CD14-positive monocyte (primary cell): ENCODE data around the gene ARFGAP1. TPM values are rescaled to one million over a fixed set of nuclear protein-coding genes. Genes with fewer than 3 reads are reported as not detected.
A peak's percentile ranks its signal among the peaks of the same experiment; 100 is the strongest.

ENCODE experiments used
- DNase-seq, 3 donors: peaks; one replicate each; pipeline ENCODE4 v3.0.0-alpha.2; 2011 to 2022
- H2AFZ ChIP-seq: 2 replicates; pipeline ENCODE4 v1.6.0; 2012; ENCODE audit warnings: mild to moderate bottlenecking, low read depth, low read length, inconsistent platforms; ENCODE audit not compliant: insufficient read depth, poor library complexity, severe bottlenecking
- H3K27ac ChIP-seq, 2 donors: 1 replicate in 1 of 2; 2 replicates in 1 of 2; pipeline ENCODE4 v1.5.1; 2012 to 2013; ENCODE audit warnings: low read length in 2 of 2, control low read depth in 1 of 2, inconsistent platforms in 1 of 2, low read depth in 1 of 2, mild to moderate bottlenecking in 1 of 2
- H3K27me3 ChIP-seq, 2 donors: one replicate each; pipeline versions ENCODE4 v1.6.0 to v1.6.1; 2011 to 2013; ENCODE audit warnings: low read length in 2 of 2; ENCODE audit not compliant: control insufficient read depth in 2 of 2, insufficient read depth in 2 of 2
- H3K36me3 ChIP-seq, 2 donors: replicated peaks in 1 of 2; 1 replicate in 1 of 2; 2 replicates in 1 of 2; pipeline versions ENCODE4 v1.5.1 to v1.6.1; 2012 to 2013; ENCODE audit warnings: low read length in 2 of 2, control low read depth in 1 of 2, inconsistent platforms in 1 of 2, mild to moderate bottlenecking in 1 of 2; ENCODE audit not compliant: insufficient read depth in 2 of 2, control insufficient read depth in 1 of 2
- H3K4me1 ChIP-seq, 2 donors: 1 replicate in 1 of 2; 2 replicates in 1 of 2; pipeline versions ENCODE4 v1.5.1 to v1.6.1; 2012 to 2013; ENCODE audit warnings: low read length in 2 of 2, control low read depth in 1 of 2, inconsistent platforms in 1 of 2, mild to moderate bottlenecking in 1 of 2, moderate library complexity in 1 of 2; ENCODE audit not compliant: insufficient read depth in 2 of 2, control insufficient read depth in 1 of 2
- H3K4me2 ChIP-seq: replicated peaks from 2 replicates; pipeline ENCODE3; 2012; ENCODE audit warnings: low read length, moderate library complexity, mild to moderate bottlenecking; ENCODE audit not compliant: poor library complexity, severe bottlenecking; ENCODE audit errors: extremely low read depth
- H3K4me3 ChIP-seq, 3 experiments: fragments of 200-600 bp in 1 of 3; sonication (generic) in 1 of 3; replicated peaks in 1 of 3; 1 replicate in 2 of 3; 2 replicates in 1 of 3; pipeline ENCODE4 v1.5.1; 2011 to 2013; ENCODE audit warnings: low read length in 3 of 3, mild to moderate bottlenecking in 3 of 3, control low read depth in 2 of 3, low read depth in 2 of 3, inconsistent platforms in 1 of 3, moderate library complexity in 1 of 3
- H3K79me2 ChIP-seq: 2 replicates; pipeline ENCODE4 v1.6.0; 2012; ENCODE audit warnings: mild to moderate bottlenecking, control low read depth, inconsistent platforms, low read length, moderate library complexity; ENCODE audit not compliant: insufficient read depth
- H3K9ac ChIP-seq: 2 replicates; pipeline ENCODE4 v1.6.0; 2017; ENCODE audit warnings: low read length, mild to moderate bottlenecking; ENCODE audit not compliant: insufficient read depth, poor library complexity, severe bottlenecking
- H3K9me3 ChIP-seq, 2 donors: replicated peaks in 1 of 2; 1 replicate in 1 of 2; 2 replicates in 1 of 2; pipeline versions ENCODE4 v1.5.1 to v1.6.1; 2012 to 2013; ENCODE audit warnings: low read length in 2 of 2, control low read depth in 1 of 2; ENCODE audit not compliant: control insufficient read depth in 1 of 2, insufficient read depth in 1 of 2
- H4K20me1 ChIP-seq: 2 replicates; pipeline ENCODE4 v1.6.0; 2012; ENCODE audit warnings: mild to moderate bottlenecking, low read length, control low read depth, moderate library complexity; ENCODE audit not compliant: insufficient read depth
- H3K27ac Mint-ChIP-seq, 7 donors: one replicate each; pipeline ENCODE4 v1.8.0; 2020; ENCODE audit warnings: mild to moderate bottlenecking in 7 of 7, mixed read lengths in 7 of 7, moderate library complexity in 6 of 7, inconsistent platforms in 2 of 7
- H3K27me3 Mint-ChIP-seq, 3 donors: one replicate each; pipeline ENCODE4 v1.8.0; 2021 to 2022; ENCODE audit warnings: low read depth in 3 of 3, mild to moderate bottlenecking in 3 of 3, mixed read lengths in 3 of 3, moderate library complexity in 3 of 3, inconsistent platforms in 1 of 3
- H3K36me3 Mint-ChIP-seq, 2 donors: one replicate each; pipeline ENCODE4 v1.8.0; 2020; ENCODE audit warnings: mixed read lengths in 2 of 2, inconsistent platforms in 1 of 2, mild to moderate bottlenecking in 1 of 2
- H3K4me1 Mint-ChIP-seq: one replicate; pipeline ENCODE4 v1.8.0; 2020; ENCODE audit warnings: mild to moderate bottlenecking, mixed read lengths
- H3K4me3 Mint-ChIP-seq, 2 donors: one replicate each; pipeline ENCODE4 v1.8.0; 2020; ENCODE audit warnings: mild to moderate bottlenecking in 2 of 2, mixed read lengths in 2 of 2, moderate library complexity in 1 of 2
- H3K9me3 Mint-ChIP-seq, 7 donors: one replicate each; pipeline ENCODE4 v1.8.0; 2020 to 2022; ENCODE audit warnings: mixed read lengths in 7 of 7, mild to moderate bottlenecking in 6 of 7, moderate library complexity in 6 of 7, inconsistent platforms in 2 of 7
- WGBS: methylation state at CpG from one replicate; pipeline ENCODE4 v1.1.5; 2013; ENCODE audit warnings: missing lambda C conversion rate; ENCODE audit not compliant: insufficient coverage; 5-methylcytosine and 5-hydroxymethylcytosine counted together
- intact Hi-C, 2 donors: fragments of 100-400 bp; cut with micrococcal nuclease; formaldehyde crosslinking; loops; one replicate each; pipeline versions ENCODE4 v1.15.0 to v1.15.1; 2023
- polyA plus RNA-seq, 3 donors: library from polyadenylated mRNA; depleted of rRNA in 1 of 3; unstranded in 2 of 3; stranded (reverse) in 1 of 3; fragments of 300-500 nt in 2 of 3; fragments of >200 nt in 1 of 3; fragmentation: Illumina TruSeq in 2 of 3; gene quantifications; 1 replicate in 2 of 3; 2 replicates in 1 of 3; pipeline ENCODE4 v1.2.3, GENCODE V29; 2012 to 2021
- TF ChIP-seq, protein P1 (sequence below): fragments of 200-600 bp; IDR thresholded peaks from one replicate; pipeline ENCODE4 v1.8.0; 2022; ENCODE audit warnings: antibody characterized with exemption, mild to moderate bottlenecking

The ARFGAP1 gene
- polyA plus RNA-seq, 3 donors, result 11.2 to 99.8 (median 14.1) TPM

DNA sequence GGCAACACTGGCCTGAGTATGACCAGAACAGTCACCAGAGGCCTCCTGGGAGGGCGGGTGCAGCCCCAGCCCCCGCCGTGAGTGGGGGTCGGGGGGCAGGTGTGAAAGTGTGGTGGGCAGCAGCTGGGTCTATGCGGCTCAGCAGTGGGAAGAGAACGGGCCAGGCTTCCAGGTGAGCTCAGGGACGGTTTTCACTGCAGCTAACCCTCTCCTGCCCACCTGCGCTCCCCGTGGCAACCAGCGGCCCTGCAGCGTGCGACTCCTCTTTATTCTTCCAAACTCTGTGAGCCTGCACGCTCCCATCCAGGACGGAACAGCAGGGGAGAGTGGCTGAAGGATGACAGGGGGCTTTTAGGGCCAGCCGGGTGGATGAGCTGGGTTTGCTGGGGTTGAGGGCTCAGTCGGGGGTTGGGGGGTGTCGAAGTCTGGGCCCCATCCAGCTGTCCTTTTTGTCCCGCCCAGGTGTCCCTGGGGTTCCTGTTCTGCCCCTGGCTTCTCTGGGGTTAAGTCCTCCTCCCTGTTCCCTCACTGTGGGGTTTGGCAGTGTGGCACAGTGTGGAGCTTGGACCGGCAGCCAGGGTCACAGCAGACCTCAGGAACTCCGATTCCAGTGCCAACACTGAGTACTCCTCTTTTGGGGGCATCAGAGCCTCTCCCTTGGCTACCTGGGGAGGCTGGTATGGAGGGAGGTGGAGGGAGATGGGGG, 37.8 kb upstream of the ARFGAP1 start:
- no peaks in the 10 kb centered on the region for H3K9me3 ChIP-seq
- H4K20me1 ChIP-seq, result no peaks in the 10 kb centered on the region
- Mint-ChIP-seq H3K4me3 (no peak overlapping the region), H3K27ac (peak overlapping the region in 1 of 7 donors; percentile 14), H3K4me1 (peaks cover 5% of the 10 kb centered on the region), H3K9me3 (peaks cover 0 to 2% (median 0%) of the 10 kb centered on the region in 7 donors), H3K36me3 (no peaks in the 10 kb centered on the region), H3K27me3 (peaks cover 31 to 38% (median 31%) of the 10 kb centered on the region in 3 donors)
- H3K79me2 ChIP-seq, result no peaks in the 10 kb centered on the region
- intact Hi-C loops, result no loop called here
- WGBS, result 15% methylated on average over 8 of the region's 20 CpGs
- H3K4me3 ChIP-seq, result no peak overlapping the region
- H3K36me3 ChIP-seq, result no peaks in the 10 kb centered on the region
- no peak overlapping the region for H3K9ac ChIP-seq
- no peaks in the 10 kb centered on the region for H3K4me1 ChIP-seq
- H3K27ac ChIP-seq, result no peak overlapping the region
- DNase-seq, result no peak
- H2AFZ ChIP-seq, result no peak overlapping the region
- TF ChIP-seq, protein P1, sequence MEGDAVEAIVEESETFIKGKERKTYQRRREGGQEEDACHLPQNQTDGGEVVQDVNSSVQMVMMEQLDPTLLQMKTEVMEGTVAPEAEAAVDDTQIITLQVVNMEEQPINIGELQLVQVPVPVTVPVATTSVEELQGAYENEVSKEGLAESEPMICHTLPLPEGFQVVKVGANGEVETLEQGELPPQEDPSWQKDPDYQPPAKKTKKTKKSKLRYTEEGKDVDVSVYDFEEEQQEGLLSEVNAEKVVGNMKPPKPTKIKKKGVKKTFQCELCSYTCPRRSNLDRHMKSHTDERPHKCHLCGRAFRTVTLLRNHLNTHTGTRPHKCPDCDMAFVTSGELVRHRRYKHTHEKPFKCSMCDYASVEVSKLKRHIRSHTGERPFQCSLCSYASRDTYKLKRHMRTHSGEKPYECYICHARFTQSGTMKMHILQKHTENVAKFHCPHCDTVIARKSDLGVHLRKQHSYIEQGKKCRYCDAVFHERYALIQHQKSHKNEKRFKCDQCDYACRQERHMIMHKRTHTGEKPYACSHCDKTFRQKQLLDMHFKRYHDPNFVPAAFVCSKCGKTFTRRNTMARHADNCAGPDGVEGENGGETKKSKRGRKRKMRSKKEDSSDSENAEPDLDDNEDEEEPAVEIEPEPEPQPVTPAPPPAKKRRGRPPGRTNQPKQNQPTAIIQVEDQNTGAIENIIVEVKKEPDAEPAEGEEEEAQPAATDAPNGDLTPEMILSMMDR, result peak; percentile 21
- H3K4me2 ChIP-seq, result no peak overlapping the region
- peaks cover 2 to 34% of the 10 kb centered on the region in 2 donors for H3K27me3 ChIP-seq

DNA sequence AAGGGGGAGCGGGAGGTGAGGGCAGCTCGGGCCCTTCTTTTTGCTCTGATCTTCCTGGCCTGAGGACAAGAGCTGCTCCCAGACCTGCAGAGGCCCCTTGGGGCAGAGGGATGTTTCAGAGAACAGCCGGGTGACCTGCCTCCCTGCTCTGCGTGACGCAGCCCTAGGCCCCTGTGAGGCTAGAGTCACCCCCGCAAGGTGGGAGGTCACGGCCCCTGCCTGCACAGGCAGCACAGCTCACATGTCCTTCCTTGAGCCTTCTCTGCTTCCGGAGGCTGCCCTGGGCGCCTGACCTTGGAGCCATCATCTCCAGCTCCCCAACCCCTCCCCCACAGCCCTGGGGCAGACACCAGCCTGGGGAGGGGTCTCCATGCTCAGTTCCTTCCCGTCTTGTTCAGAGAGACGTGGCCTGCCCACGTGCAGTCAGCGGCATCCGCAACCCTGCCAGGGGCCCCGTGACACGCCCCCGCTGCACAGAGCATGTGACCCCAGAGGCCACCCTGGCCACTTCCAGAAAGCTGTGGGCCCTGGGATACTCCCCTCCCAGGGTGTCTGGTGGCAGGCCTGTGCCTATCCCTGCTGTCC, 37.1 kb upstream of the ARFGAP1 start, which contains the start of gene BIRC7:
Gene BIRC7, plus strand, starts transcription at position 507 of the 585 bp plus-strand sequence. CDS start 192 bp downstream, outside the sequence.
- H3K27ac ChIP-seq, result peak within 1 kb of the TSS in 1 of 2 donors; percentile 27
- no peaks in the 10 kb centered on the region for H4K20me1 ChIP-seq
- H3K4me1 ChIP-seq, result no peaks in the 10 kb centered on the region
- peaks cover 0 to 28% of the 10 kb centered on the region in 2 donors for H3K27me3 ChIP-seq
- Mint-ChIP-seq H3K27ac (peak within 1 kb of the TSS in 5 of 7 donors; percentile 30 to 57 (median 40)), H3K27me3 (peaks cover 25 to 32% (median 27%) of the 10 kb centered on the region in 3 donors), H3K4me3 (no peak within 1 kb of the TSS), H3K36me3 (no peaks in the 10 kb centered on the region), H3K9me3 (no peaks in the 10 kb centered on the region), H3K4me1 (peaks cover 5% of the 10 kb centered on the region)
- H2AFZ ChIP-seq, result no peak within 1 kb of the TSS
- no peak within 1 kb of the TSS for H3K9ac ChIP-seq
- WGBS, result 46% methylated on average over 15 of the region's 17 CpGs
- no peaks in the 10 kb centered on the region for H3K9me3 ChIP-seq
- no peaks in the 10 kb centered on the region for H3K79me2 ChIP-seq
- no peak within 1 kb of the TSS for H3K4me3 ChIP-seq
- no peak for DNase-seq
- no peaks in the 10 kb centered on the region for H3K36me3 ChIP-seq
- no peak within 1 kb of the TSS for H3K4me2 ChIP-seq
- TF ChIP-seq, protein P1, result no peak
- intact Hi-C loops, result no loop called here
